HCT116 (cell line): Measurements from ENCODE around the gene IMPA2. TPM values are rescaled to one million over a fixed set of nuclear protein-coding genes. Genes with fewer than 3 reads are reported as not detected.

Experiments
- ATAC-seq: fragments of 200-7000 bp; cut with Tn5 transposase; 2 replicates; pipeline ENCODE4 v1.9.1; 2020; ENCODE audit warnings: mild to moderate bottlenecking, moderate library complexity
- BruUV-seq: library from RNA; stranded (reverse); fragments of 400-500 nt; replicated peaks from 2 replicates; lab custom pipeline; 2021; lab: Mats Ljungman, UMichigan
- CTCF ChIA-PET: fragments of 300-600 bp; sonication (Branson Sonifier 250); formaldehyde crosslinking; loops from one replicate; lab custom pipeline; 2021; ENCODE audit warnings: antibody characterized with exemption; lab: Charles Lee
- POLR2A ChIA-PET: fragments of 300-600, 350-600 bp; sonication (Branson Sonifier 250); formaldehyde crosslinking; loops from one replicate; lab custom pipeline; 2021; ENCODE audit warnings: antibody characterized with exemption; lab: Charles Lee
- RAD21 ChIA-PET, 2 experiments: fragments of 300-600 bp; sonication (Branson Sonifier 250); formaldehyde crosslinking; loops; one replicate each; lab custom pipeline; 2023; ENCODE audit warnings: low total read pairs in 2 of 2; ENCODE audit not compliant: uncharacterized antibody in 2 of 2, unreplicated experiment in 2 of 2, low non-redundant PET in 1 of 2; lab: Charles Lee
- DNase-seq: peaks from one replicate; pipeline ENCODE4 v3.0.0-alpha.2; 2010; ENCODE audit warnings: low read depth, low spot score
- H2AFZ ChIP-seq: fragments of 200-600 bp; shearing (Covaris generic), sonication (generic); 2 replicates; pipeline ENCODE4 v1.6.1; 2017; ENCODE audit warnings: low read depth, mixed run types, mixed read lengths, antibody characterized with exemption, low read length; ENCODE audit not compliant: poor library complexity, severe bottlenecking
- H3K27ac ChIP-seq: 2 replicates; pipeline ENCODE4 v1.5.1; 2012; ENCODE audit warnings: low read depth, low read length
- H3K27me3 ChIP-seq: fragments of 200-600 bp; sonication (generic); 2 replicates; pipeline ENCODE4 v1.6.1; 2016; ENCODE audit warnings: mixed run types, low read length, mixed read lengths; ENCODE audit not compliant: insufficient read depth
- H3K36me3 ChIP-seq, 2 experiments: fragments of 200-500 bp in 1 of 2; fragments of 200-600 bp in 1 of 2; sonication (Bioruptor generic) in 1 of 2; sonication (generic) in 1 of 2; 2 replicates each; pipeline versions ENCODE4 v1.5.1 to v1.6.1; 2014 to 2016; ENCODE audit warnings: low read length in 2 of 2, inconsistent platforms in 1 of 2, mixed read lengths in 1 of 2, mixed run types in 1 of 2; ENCODE audit not compliant: insufficient read depth in 2 of 2, control insufficient read depth in 1 of 2
- H3K4me1 ChIP-seq, 2 experiments: fragments of 200-600 bp in 1 of 2; sonication (generic) in 1 of 2; 2 replicates each; pipeline versions ENCODE4 v1.5.1 to v1.6.1; 2012 to 2017; ENCODE audit warnings: low read length in 2 of 2, inconsistent platforms in 1 of 2, mild to moderate bottlenecking in 1 of 2, mixed read lengths in 1 of 2, mixed run types in 1 of 2, moderate library complexity in 1 of 2; ENCODE audit not compliant: insufficient read depth in 2 of 2, control insufficient read depth in 1 of 2
- H3K4me2 ChIP-seq: fragments of 200-600 bp; sonication (generic); 2 replicates; pipeline ENCODE4 v1.6.1; 2017; ENCODE audit warnings: mixed run types, low read length, mixed read lengths
- H3K4me3 ChIP-seq, 2 experiments: fragments of 200-600 bp in 1 of 2; sonication (generic) in 1 of 2; replicated peaks in 1 of 2; 2 replicates each; pipeline ENCODE4 v1.5.1; 2011 to 2016; ENCODE audit warnings: low read length in 2 of 2, control low read depth in 1 of 2, low read depth in 1 of 2, mild to moderate bottlenecking in 1 of 2, mixed read lengths in 1 of 2, mixed run types in 1 of 2
- H3K79me2 ChIP-seq: fragments of 200-600 bp; sonication (generic); 2 replicates; pipeline ENCODE4 v1.6.1; 2017; ENCODE audit warnings: mild to moderate bottlenecking, mixed run types, low read length, moderate library complexity, mixed read lengths; ENCODE audit not compliant: insufficient read depth
- H3K9ac ChIP-seq: fragments of 200-600 bp; sonication (generic); 2 replicates; pipeline ENCODE4 v1.6.1; 2016; ENCODE audit warnings: low read length, mixed read lengths
- H3K9me2 ChIP-seq: fragments of 200-600 bp; sonication (generic), shearing (Covaris generic); 2 replicates; pipeline ENCODE4 v1.6.1; 2017; ENCODE audit warnings: mixed run types, mild to moderate bottlenecking, moderate library complexity; ENCODE audit not compliant: insufficient read depth
- H3K9me3 ChIP-seq, 2 experiments: fragments of 200-500 bp in 1 of 2; fragments of 200-600 bp in 1 of 2; sonication (Bioruptor generic) in 1 of 2; sonication (generic) in 1 of 2; 2 replicates each; pipeline ENCODE4 v1.6.1; 2014 to 2017; ENCODE audit warnings: low read length in 2 of 2, mixed read lengths in 2 of 2, inconsistent platforms in 1 of 2, low read depth in 1 of 2, mild to moderate bottlenecking in 1 of 2, mixed run types in 1 of 2, moderate library complexity in 1 of 2; ENCODE audit not compliant: control insufficient read depth in 1 of 2, insufficient read depth in 1 of 2
- H4K20me1 ChIP-seq: fragments of 200-600 bp; sonication (generic), shearing (Covaris generic); 2 replicates; pipeline ENCODE4 v1.6.1; 2017; ENCODE audit warnings: mixed run types, mild to moderate bottlenecking, moderate library complexity; ENCODE audit not compliant: insufficient read depth
- ATF3 ChIP-seq: IDR thresholded peaks from 2 replicates; pipeline ENCODE4 v1.6.1; 2012
- CBX3 ChIP-seq: IDR thresholded peaks from 2 replicates; pipeline ENCODE4 v1.6.1; 2012; ENCODE audit warnings: low read depth
- CTCF ChIP-seq, 3 experiments: fragments of 200-600 bp in 1 of 3; sonication (generic) in 1 of 3; IDR thresholded peaks in 2 of 3; conservative IDR thresholded peaks in 1 of 3; 2 replicates each; pipeline ENCODE4 v1.5.1; 2012 to 2017; ENCODE audit warnings: low read depth in 2 of 3, low read length in 2 of 3, antibody characterized with exemption in 1 of 3, borderline replicate concordance in 1 of 3, control low read depth in 1 of 3, mild to moderate bottlenecking in 1 of 3, mixed read lengths in 1 of 3, mixed run types in 1 of 3, moderate library complexity in 1 of 3; ENCODE audit not compliant: insufficient read depth in 1 of 3
- EGR1 ChIP-seq: IDR thresholded peaks from 2 replicates; pipeline ENCODE4 v1.6.1; 2012; ENCODE audit warnings: low read depth
- EZH2 ChIP-seq: fragments of 200-600 bp; sonication (generic); IDR thresholded peaks from 2 replicates; pipeline ENCODE4 v1.6.1; 2017; ENCODE audit warnings: antibody characterized with exemption, mixed run types
- EZH2phosphoT487 ChIP-seq: fragments of 200-600 bp; IDR thresholded peaks from 2 replicates; pipeline ENCODE4 v1.6.1; 2018; ENCODE audit warnings: antibody characterized with exemption, borderline replicate concordance
- FOSL1 ChIP-seq: IDR thresholded peaks from 2 replicates; pipeline ENCODE4 v1.6.1; 2012; ENCODE audit warnings: low read depth
- JUND ChIP-seq: IDR thresholded peaks from 2 replicates; pipeline ENCODE4 v1.6.1; 2012
- POLR2A ChIP-seq: IDR thresholded peaks from 2 replicates; pipeline ENCODE4 v1.7.0; 2011; ENCODE audit warnings: borderline replicate concordance; ENCODE audit not compliant: insufficient read depth, insufficient read length; ENCODE audit errors: extremely low read depth
- REST ChIP-seq: IDR thresholded peaks from 2 replicates; pipeline ENCODE4 v1.6.1; 2012; ENCODE audit warnings: low read depth
- SP1 ChIP-seq: IDR thresholded peaks from 2 replicates; pipeline ENCODE4 v1.6.1; 2012; ENCODE audit warnings: low read depth
- SRF ChIP-seq: IDR thresholded peaks from 2 replicates; pipeline ENCODE4 v1.6.1; 2012; ENCODE audit warnings: low read depth
- TCF7L2 ChIP-seq: IDR thresholded peaks from 2 replicates; pipeline ENCODE4 v1.7.0; 2011; ENCODE audit warnings: borderline replicate concordance, inconsistent platforms; ENCODE audit not compliant: insufficient read depth, insufficient read length; ENCODE audit errors: extremely low read depth
- YY1 ChIP-seq: IDR thresholded peaks from 2 replicates; pipeline ENCODE4 v1.6.1; 2011; ENCODE audit warnings: low read length, low read depth, moderate library complexity, mild to moderate bottlenecking; ENCODE audit not compliant: insufficient replicate concordance; ENCODE audit errors: extremely low read depth
- ZBTB33 ChIP-seq: IDR thresholded peaks from 2 replicates; pipeline ENCODE4 v1.6.1; 2011; ENCODE audit warnings: mild to moderate bottlenecking, low read length, moderate library complexity; ENCODE audit not compliant: insufficient replicate concordance; ENCODE audit errors: extremely low read depth
- ZFX ChIP-seq: fragments of 450-650 bp; IDR thresholded peaks from 2 replicates; pipeline ENCODE4 v1.6.1; 2017
- ZNF274 ChIP-seq: fragments of 200-500 bp; sonication (Bioruptor generic); IDR thresholded peaks from 2 replicates; pipeline ENCODE4 v1.6.1; 2014; ENCODE audit warnings: mild to moderate bottlenecking, low read depth, low read length, inconsistent platforms
- intact Hi-C: fragments of 100-400 bp; cut with micrococcal nuclease; formaldehyde crosslinking; loops from 2 replicates; pipeline ENCODE4 v1.10.0; 2022
- total RNA-seq: library from RNA; stranded (reverse); gene quantifications from one replicate; pipeline ENCODE4 v1.2.1, GENCODE V29; 2021; ENCODE audit not compliant: unreplicated experiment

The IMPA2 gene
- total RNA-seq, 1 experiment from 2014 or later, result 32.5 TPM

- no peak for DNase-seq
- no peaks in the 10 kb centered on the region for H3K79me2 ChIP-seq
- H3K27ac ChIP-seq, result no peak overlapping the region
- H3K4me3 ChIP-seq, result no peak overlapping the region
- H4K20me1 ChIP-seq, result no peaks in the 10 kb centered on the region
- no TSS peak for BruUV-seq
- no peak for ATAC-seq
- TF ChIP-seq ATF3 (no peak), ZBTB33 (no peak), TCF7L2 (no peak), CBX3 (no peak), ZFX (no peak), POLR2A (no peak), EGR1 (no peak), EZH2phosphoT487 (no peak), ZNF274 (no peak), FOSL1 (no peak), EZH2 (no peak), SP1 (no peak), YY1 (no peak), CTCF (IDR thresholded peaks at IDR 0.05 in 2 of 3, conservative IDR thresholded peaks at IDR 0.05 in 1 of 3; ENCODE audit: borderline replicate concordance in 1 of 3, insufficient read depth in 1 of 3, low read depth in 2 of 3, low read length in 2 of 3) (no peak), JUND (no peak), SRF (no peak), REST (no peak)
- TF ChIP-seq, all 23 proteins: peak for 0
- ChIA-PET CTCF (no interaction called here), RAD21 (no interaction called here), POLR2A (no interaction called here)
- intact Hi-C loops, result no loop called here
- Histone ChIP-seq H3K9me3 (peaks cover 9 to 10% of the 10 kb centered on the region in 2 experiments; a peak in 2 of 4 replicates), H3K4me2 (no peak overlapping the region), H3K36me3 (no peaks in the 10 kb centered on the region), H3K27me3 (no peaks in the 10 kb centered on the region), H2AFZ (no peak overlapping the region), H3K9ac (no peak overlapping the region), H3K4me1 (peaks cover 8 to 19% of the 10 kb centered on the region in 2 experiments), H3K9me2 (no peaks in the 10 kb centered on the region)
These were observed 23.7 kb upstream of the IMPA2 start for GRCh38 chr18:11957636-11958035.
